H9 (cell line): ENCODE data around the gene EEF2K. TPM values are rescaled to one million over a fixed set of nuclear protein-coding genes. Genes with fewer than 3 reads are reported as not detected.

Experiments used
- DNase-seq: peaks from one replicate; pipeline ENCODE4 v3.0.0-alpha.2; 2017
- H2AFZ ChIP-seq: one replicate; pipeline ENCODE4 v1.6.1; 2013; ENCODE audit warnings: mild to moderate bottlenecking, low read length, control low read depth, moderate library complexity
- H2AK5ac ChIP-seq: 2 replicates; pipeline ENCODE4 v1.6.1; 2013; ENCODE audit warnings: low read length, control low read depth, mixed read lengths; ENCODE audit not compliant: insufficient read length
- H2BK120ac ChIP-seq: one replicate; pipeline ENCODE4 v1.6.1; 2013; ENCODE audit warnings: low read depth, mild to moderate bottlenecking, low read length, control low read depth, inconsistent platforms; ENCODE audit not compliant: poor library complexity, severe bottlenecking
- H2BK12ac ChIP-seq: 2 replicates; pipeline ENCODE4 v1.6.1; 2013; ENCODE audit warnings: low read length, control low read depth, mixed read lengths, low read depth; ENCODE audit not compliant: insufficient read length
- H2BK15ac ChIP-seq: 2 replicates; pipeline ENCODE4 v1.6.1; 2013; ENCODE audit warnings: low read depth, low read length, control low read depth
- H2BK20ac ChIP-seq: one replicate; pipeline ENCODE4 v1.6.1; 2013; ENCODE audit warnings: low read depth, mild to moderate bottlenecking, low read length, control low read depth, inconsistent platforms; ENCODE audit not compliant: poor library complexity, severe bottlenecking
- H2BK5ac ChIP-seq: 2 replicates; pipeline ENCODE4 v1.6.1; 2013; ENCODE audit warnings: low read length, control low read depth, mixed read lengths; ENCODE audit not compliant: insufficient read length
- H3K14ac ChIP-seq: 2 replicates; pipeline ENCODE4 v1.6.1; 2013; ENCODE audit warnings: low read length, control low read depth; ENCODE audit not compliant: insufficient read depth
- H3K18ac ChIP-seq: 2 replicates; pipeline ENCODE4 v1.6.1; 2013; ENCODE audit warnings: low read depth, mild to moderate bottlenecking, mixed read lengths, low read length, control low read depth; ENCODE audit not compliant: insufficient read length
- H3K23ac ChIP-seq: 2 replicates; pipeline ENCODE4 v1.6.1; 2013; ENCODE audit warnings: low read length, control low read depth, mixed read lengths, low read depth; ENCODE audit not compliant: insufficient read length
- H3K23me2 ChIP-seq: 2 replicates; pipeline ENCODE4 v1.6.1; 2013; ENCODE audit warnings: low read depth, mild to moderate bottlenecking, mixed read lengths, low read length, control low read depth; ENCODE audit not compliant: insufficient read length, poor library complexity, severe bottlenecking
- H3K27ac ChIP-seq: 2 replicates; pipeline ENCODE4 v1.5.1; 2013; ENCODE audit warnings: low read length, control low read depth, mixed read lengths, low read depth; ENCODE audit not compliant: insufficient read length
- H3K27me3 ChIP-seq: 2 replicates; pipeline ENCODE4 v1.6.1; 2013; ENCODE audit warnings: low read length, control low read depth, inconsistent platforms; ENCODE audit not compliant: insufficient read depth
- H3K4ac ChIP-seq: 2 replicates; pipeline ENCODE4 v1.6.1; 2013; ENCODE audit warnings: low read depth, mild to moderate bottlenecking, control low read depth, inconsistent platforms, low read length, moderate library complexity
- H3K4me1 ChIP-seq: 2 replicates; pipeline ENCODE4 v1.6.1; 2013; ENCODE audit warnings: low read length, control low read depth, inconsistent platforms; ENCODE audit not compliant: insufficient read depth
- H3K4me2 ChIP-seq: 2 replicates; pipeline ENCODE4 v1.6.1; 2013; ENCODE audit warnings: low read length, control low read depth, mixed read lengths; ENCODE audit not compliant: insufficient read length, insufficient read depth
- H3K56ac ChIP-seq: 2 replicates; pipeline ENCODE4 v1.6.1; 2013; ENCODE audit warnings: low read depth, mild to moderate bottlenecking, mixed read lengths, low read length, control low read depth; ENCODE audit not compliant: insufficient read length
- H3K79me1 ChIP-seq: 2 replicates; pipeline ENCODE4 v1.6.1; 2013; ENCODE audit warnings: low read depth, mild to moderate bottlenecking, moderate library complexity, low read length, control low read depth, inconsistent platforms; ENCODE audit not compliant: insufficient read depth, poor library complexity, severe bottlenecking
- H3K79me2 ChIP-seq: 2 replicates; pipeline ENCODE4 v1.6.1; 2013; ENCODE audit warnings: low read length, control low read depth, inconsistent platforms; ENCODE audit not compliant: insufficient read depth
- H3K9ac ChIP-seq: 2 replicates; pipeline ENCODE4 v1.6.1; 2013; ENCODE audit warnings: low read length, control low read depth, mixed read lengths; ENCODE audit not compliant: insufficient read length; ENCODE audit errors: extremely low read depth
- H3K9me3 ChIP-seq: one replicate; pipeline ENCODE4 v1.6.1; 2013; ENCODE audit warnings: low read depth, low read length, inconsistent platforms; ENCODE audit not compliant: control insufficient read depth
- H3T11ph ChIP-seq: one replicate; pipeline ENCODE4 v1.6.1; 2013; ENCODE audit warnings: mild to moderate bottlenecking, low read length, control low read depth, inconsistent platforms
- H4K20me1 ChIP-seq: one replicate; pipeline ENCODE4 v1.6.1; 2013; ENCODE audit not compliant: control insufficient read depth, insufficient read length, insufficient read depth
- H4K5ac ChIP-seq: 2 replicates; pipeline ENCODE4 v1.6.1; 2013; ENCODE audit warnings: low read depth, mild to moderate bottlenecking, mixed read lengths, low read length, control low read depth; ENCODE audit not compliant: insufficient read length
- H4K8ac ChIP-seq: replicated peaks from 2 replicates; pipeline ENCODE4 v1.6.1; 2013; ENCODE audit warnings: low read length, control low read depth, mixed read lengths, low read depth; ENCODE audit not compliant: insufficient read length
- H4K91ac ChIP-seq: 2 replicates; pipeline ENCODE4 v1.6.1; 2013; ENCODE audit warnings: low read depth, mild to moderate bottlenecking, moderate library complexity, mixed read lengths, low read length, control low read depth; ENCODE audit not compliant: insufficient read length
- H3K27ac Mint-ChIP-seq, 3 experiments: 2 replicates in 2 of 3; 3 replicates in 1 of 3; pipeline ENCODE4 v1.8.0; 2020 to 2021; ENCODE audit warnings: mixed read lengths in 3 of 3, mild to moderate bottlenecking in 1 of 3, moderate library complexity in 1 of 3
- H3K27me3 Mint-ChIP-seq: 2 replicates; pipeline ENCODE4 v1.8.0; 2021; ENCODE audit warnings: low read depth, mild to moderate bottlenecking, moderate library complexity, mixed read lengths
- H3K36me3 Mint-ChIP-seq, 3 experiments: 2 replicates in 2 of 3; 3 replicates in 1 of 3; pipeline ENCODE4 v1.8.0; 2020 to 2021; ENCODE audit warnings: low read depth in 3 of 3, mixed read lengths in 3 of 3; ENCODE audit not compliant: insufficient read depth in 1 of 3
- H3K4me1 Mint-ChIP-seq, 2 experiments: 2 replicates each; pipeline ENCODE4 v1.8.0; 2020; ENCODE audit warnings: mixed read lengths in 2 of 2
- H3K4me3 Mint-ChIP-seq, 2 experiments: 2 replicates in 1 of 2; 3 replicates in 1 of 2; pipeline ENCODE4 v1.8.0; 2020 to 2021; ENCODE audit warnings: mild to moderate bottlenecking in 2 of 2, mixed read lengths in 2 of 2, moderate library complexity in 1 of 2
- H3K9me3 Mint-ChIP-seq, 2 experiments: 2 replicates in 1 of 2; 3 replicates in 1 of 2; pipeline ENCODE4 v1.8.0; 2020; ENCODE audit warnings: mild to moderate bottlenecking in 2 of 2, mixed read lengths in 2 of 2, moderate library complexity in 1 of 2
- WGBS: extraction: QIAGEN DNeasy Blood & Tissue Kit; methylation state at CpG from one replicate; pipeline ENCODE4 v1.1.7; 2013; ENCODE audit warnings: missing lambda C conversion rate, low lambda C conversion rate, mixed read lengths; ENCODE audit not compliant: insufficient read length; ENCODE audit errors: extremely low coverage; 5-methylcytosine and 5-hydroxymethylcytosine counted together
- total RNA-seq: library from RNA; stranded (reverse); gene quantifications from 2 replicates; pipeline ENCODE4 v1.2.1, GENCODE V29; 2021
- TF ChIP-seq, protein P1 (sequence below): fragments of 200-600 bp; sonication (generic); conservative IDR thresholded peaks from 3 replicates; pipeline ENCODE4 v1.8.0; 2021; ENCODE audit warnings: antibody characterized with exemption, mild to moderate bottlenecking

EEF2K gene
- total RNA-seq, 1 experiment from 2014 or later: 20.7 TPM

DNA sequence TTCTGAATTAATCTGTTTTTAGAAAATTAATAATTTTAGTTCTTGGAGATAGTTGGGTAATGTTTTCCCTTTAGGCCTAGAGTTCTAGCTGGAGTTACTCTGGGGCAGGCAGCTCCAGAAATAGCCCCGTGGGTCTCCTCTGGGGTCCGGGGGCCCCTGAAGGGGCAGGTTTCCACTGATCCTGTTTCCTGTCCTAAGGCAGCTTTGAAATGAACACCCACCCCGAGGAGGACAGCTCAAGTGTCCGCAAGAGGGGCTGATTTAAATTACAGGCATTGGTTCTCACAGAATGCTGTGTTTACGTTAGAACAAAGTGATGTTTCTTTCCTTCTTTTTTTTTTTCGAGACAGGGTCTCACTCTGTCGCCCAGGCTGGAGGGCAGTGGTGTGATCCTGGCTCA lies 23.8 kb downstream of the EEF2K start:
- Histone ChIP-seq H2AK5ac (no peak overlapping the region), H2BK12ac (no peak overlapping the region), H3K23me2 (no peaks in the 10 kb centered on the region), H3K4me2 (no peak overlapping the region), H3K4me1 (0 out of 2 replicates have a peak, but pooled peaks cover 2% of the 10 kb centered on the region), H3K14ac (no peak overlapping the region), H3T11ph (no peak overlapping the region), H3K9me3 (no peaks in the 10 kb centered on the region), H3K9ac (no peak overlapping the region), H3K79me1 (no peaks in the 10 kb centered on the region), H3K27ac (no peak overlapping the region), H2BK5ac (no peak overlapping the region), H4K20me1 (no peaks in the 10 kb centered on the region), H2BK20ac (no peak overlapping the region), H4K91ac (no peak overlapping the region), H4K8ac (no peak overlapping the region), H3K4ac (no peak overlapping the region), H3K79me2 (no peaks in the 10 kb centered on the region), H3K18ac (no peak overlapping the region), H2AFZ (no peak overlapping the region), H2BK120ac (no peak overlapping the region), H2BK15ac (no peak overlapping the region), H3K23ac (no peak overlapping the region), H4K5ac (no peak overlapping the region), H3K56ac (no peak overlapping the region), H3K27me3 (no peaks in the 10 kb centered on the region)
- WGBS: no CpG with 5 or more reads among the region's 7 CpGs
- no peaks in the 10 kb centered on the region for H3K9me3 Mint-ChIP-seq
- TF ChIP-seq, protein P1, sequence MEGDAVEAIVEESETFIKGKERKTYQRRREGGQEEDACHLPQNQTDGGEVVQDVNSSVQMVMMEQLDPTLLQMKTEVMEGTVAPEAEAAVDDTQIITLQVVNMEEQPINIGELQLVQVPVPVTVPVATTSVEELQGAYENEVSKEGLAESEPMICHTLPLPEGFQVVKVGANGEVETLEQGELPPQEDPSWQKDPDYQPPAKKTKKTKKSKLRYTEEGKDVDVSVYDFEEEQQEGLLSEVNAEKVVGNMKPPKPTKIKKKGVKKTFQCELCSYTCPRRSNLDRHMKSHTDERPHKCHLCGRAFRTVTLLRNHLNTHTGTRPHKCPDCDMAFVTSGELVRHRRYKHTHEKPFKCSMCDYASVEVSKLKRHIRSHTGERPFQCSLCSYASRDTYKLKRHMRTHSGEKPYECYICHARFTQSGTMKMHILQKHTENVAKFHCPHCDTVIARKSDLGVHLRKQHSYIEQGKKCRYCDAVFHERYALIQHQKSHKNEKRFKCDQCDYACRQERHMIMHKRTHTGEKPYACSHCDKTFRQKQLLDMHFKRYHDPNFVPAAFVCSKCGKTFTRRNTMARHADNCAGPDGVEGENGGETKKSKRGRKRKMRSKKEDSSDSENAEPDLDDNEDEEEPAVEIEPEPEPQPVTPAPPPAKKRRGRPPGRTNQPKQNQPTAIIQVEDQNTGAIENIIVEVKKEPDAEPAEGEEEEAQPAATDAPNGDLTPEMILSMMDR: no peak
- H3K4me1 Mint-ChIP-seq: peaks cover 10 to 13% of the 10 kb centered on the region in 2 experiments
- H3K27ac Mint-ChIP-seq: peak overlapping the region in 2 of 3 experiments; percentile 11 to 19; a peak in 3 of 7 replicates
- no peak overlapping the region for H3K4me3 Mint-ChIP-seq
- H3K36me3 Mint-ChIP-seq: peaks cover 4 to 26% (median 11%) of the 10 kb centered on the region in 3 experiments; a peak in 6 of 7 replicates
- no peaks in the 10 kb centered on the region for H3K27me3 Mint-ChIP-seq
- DNase-seq: no peak
